AG04449 (cell line): ENCODE measurements around the gene RARRES1.

ENCODE experiments used
- CTCF ChIA-PET: fragments of 350-600 bp; formaldehyde crosslinking; extraction: SDS; loops from one replicate; lab custom pipeline; 2021; ENCODE audit warnings: antibody characterized with exemption; lab: Yijun Ruan, JAX
- POLR2A ChIA-PET: fragments of 400-600, 350-600 bp; formaldehyde crosslinking; extraction: SDS; loops from one replicate; lab custom pipeline; 2020; ENCODE audit warnings: antibody characterized with exemption, inconsistent platforms; lab: Yijun Ruan, JAX
- DNase-seq: peaks from one replicate; pipeline ENCODE4 v3.0.0-alpha.2; 2010; ENCODE audit warnings: low read depth, low spot score
- H3K4me3 ChIP-seq: 2 replicates; pipeline ENCODE4 v1.5.1; 2011; ENCODE audit warnings: low read depth, mild to moderate bottlenecking, control low read depth, low read length
- CTCF ChIP-seq: IDR thresholded peaks from one replicate; pipeline ENCODE4 v1.5.1; 2011; ENCODE audit warnings: mild to moderate bottlenecking, moderate library complexity, low read length, control low read depth, inconsistent platforms; ENCODE audit not compliant: insufficient read depth; ENCODE audit errors: missing control alignments

RARRES1 gene

GRCh38 chr3:158731938-158732855, at the start of gene RARRES1:
RARRES1 (minus strand) TSS chr3:158732457; CDS start chr3:158732415, 42 bp downstream.
- ChIA-PET POLR2A (no interaction called here), CTCF (interaction anchor here (1.7 to 11.2 kb wide), 2 partner anchors 14 to 56 kb away, joined by 3 to 358 read pairs; no protein-coding TSS in a partner anchor)
- H3K4me3 ChIP-seq: peak within 1 kb of the TSS; percentile 57
- DNase-seq: no peak
- TF ChIP-seq CTCF: peak; percentile 7

GRCh38 chr3:158781849-158782248, 49.6 kb upstream of the RARRES1 start:
- ChIA-PET CTCF (no interaction called here), POLR2A (no interaction called here)
- no peak overlapping the region for H3K4me3 ChIP-seq
- no peak for TF ChIP-seq CTCF
- DNase-seq: no peak

- ChIA-PET CTCF (interaction anchor here (1.8 to 2.3 kb wide), 2 partner anchors 8 to 54 kb away, joined by 7 to 16 read pairs; no protein-coding TSS in a partner anchor), POLR2A (no interaction called here)
- DNase-seq: no peak
- H3K4me3 ChIP-seq: no peak overlapping the region
- TF ChIP-seq CTCF: no peak
Measured at GRCh38 chr3:158781191-158781590, 48.9 kb upstream of the RARRES1 start.

GRCh38 chr3:158780766-158781165, 48.5 kb upstream of the RARRES1 start:
- no peak overlapping the region for H3K4me3 ChIP-seq
- DNase-seq: no peak
- CTCF ChIA-PET: interaction anchor here (1.1 to 4.3 kb wide), 4 partner anchors 9 to 121 kb away, joined by 3 to 25 read pairs (median 12); no protein-coding TSS in a partner anchor
- no peak for TF ChIP-seq CTCF
- POLR2A ChIA-PET: no interaction called here

DNA sequence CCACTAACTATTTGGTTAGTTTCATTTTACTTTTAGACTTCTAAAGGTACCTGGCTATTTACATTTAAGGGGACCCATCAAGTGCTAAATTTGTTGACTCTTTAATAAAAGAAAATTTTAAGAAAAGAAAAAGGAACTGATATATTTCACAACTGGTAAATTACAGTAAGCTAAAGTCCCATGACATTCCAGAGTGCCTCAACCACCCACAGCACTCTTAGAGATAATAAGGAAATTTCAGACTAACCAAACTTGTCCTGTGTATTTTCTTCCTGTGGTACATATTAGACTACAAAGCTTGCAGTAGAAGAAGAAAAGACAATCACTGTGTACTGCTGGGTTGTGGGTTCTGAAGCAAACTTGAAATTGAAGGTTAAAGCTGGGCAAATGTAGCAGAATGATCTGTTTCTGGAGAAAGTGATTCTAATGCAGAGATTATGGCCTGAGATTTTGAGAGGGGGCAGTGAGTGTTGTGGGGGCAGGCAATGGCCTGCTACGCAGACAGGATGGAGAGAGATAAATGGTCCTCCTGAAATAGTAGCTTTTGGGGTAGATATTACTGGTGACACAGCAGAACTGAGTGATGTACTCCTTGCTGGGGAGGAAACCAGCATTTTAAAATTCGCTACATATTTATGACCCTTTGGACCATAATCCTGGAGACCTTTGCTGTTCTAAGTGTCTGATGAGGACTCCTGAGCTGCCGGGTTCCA, 45.1 kb upstream of the RARRES1 start:
- H3K4me3 ChIP-seq: no peak overlapping the region
- ChIA-PET CTCF (interaction anchor here (1.0 to 4.3 kb wide), 8 partner anchors 8 to 1245 kb away, joined by 4 to 39 read pairs (median 8); partner anchors contain the start of gene GFM1), POLR2A (no interaction called here)
- DNase-seq: no peak
- no peak for TF ChIP-seq CTCF
